Measurements from ENCODE around the gene CIB4.

The CIB4 gene

DNA sequence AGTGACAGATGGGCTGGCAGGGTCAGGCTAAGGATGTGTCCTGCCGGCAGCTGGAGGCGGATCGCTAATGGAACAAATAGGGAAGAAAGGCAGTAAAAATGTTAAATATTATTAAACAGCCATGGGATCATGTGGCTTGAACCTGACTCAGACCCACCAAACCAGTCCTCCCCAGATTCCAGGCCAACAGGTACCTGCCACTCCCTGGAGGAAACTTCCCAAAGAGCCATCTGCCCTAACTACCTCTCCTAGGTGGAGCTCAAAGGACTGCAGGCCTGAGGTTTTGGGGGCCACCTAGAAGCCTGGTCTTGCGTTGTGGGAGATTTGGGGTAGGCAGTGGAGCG lies 34.3 kb downstream of the CIB4 start:
- DNase-seq (ENCODE audit: low read depth) = no peak

DNA sequence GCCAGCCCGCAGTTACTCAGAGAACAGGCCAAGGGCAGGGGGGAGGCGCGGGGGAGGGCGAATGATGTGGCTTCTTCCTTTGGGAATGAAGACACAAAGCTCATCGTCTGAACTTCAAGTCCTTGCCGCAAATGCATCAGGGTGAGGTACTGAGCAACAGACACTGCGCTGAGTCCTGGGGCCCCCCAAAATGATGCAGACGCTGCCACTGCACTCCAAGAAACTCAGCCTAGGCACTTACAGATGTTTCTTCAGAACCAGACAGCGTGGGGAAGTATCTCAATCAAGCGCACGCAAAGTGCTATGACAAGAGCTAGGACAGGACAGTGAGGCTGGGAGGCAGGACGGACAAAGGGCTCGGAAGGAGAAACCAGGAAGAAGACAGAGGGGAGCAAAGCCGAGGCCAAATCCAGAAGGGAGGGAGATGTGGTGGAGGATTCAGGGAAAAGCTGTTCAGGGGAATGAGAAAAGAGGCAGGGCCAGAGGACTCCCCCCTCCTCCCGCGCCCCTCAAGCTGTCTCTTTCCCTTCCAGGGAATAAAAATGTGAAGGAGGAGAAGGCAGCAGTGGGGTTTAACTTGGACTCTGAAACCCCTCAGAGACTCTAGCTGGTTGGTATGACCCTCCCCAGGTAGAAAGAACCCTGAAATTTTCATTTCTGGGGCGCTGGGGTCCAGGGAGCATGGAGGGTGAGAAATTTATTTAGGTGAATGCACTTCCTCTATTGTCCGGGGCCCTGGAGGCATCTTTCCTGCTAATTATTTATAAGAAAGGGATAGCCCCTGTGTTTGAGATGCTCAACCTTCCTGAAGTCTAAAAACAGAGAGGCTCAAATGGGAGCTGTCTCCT lies 34.9 kb downstream of the CIB4 start:
- DNase-seq (ENCODE audit: low read depth) = no peak

DNA sequence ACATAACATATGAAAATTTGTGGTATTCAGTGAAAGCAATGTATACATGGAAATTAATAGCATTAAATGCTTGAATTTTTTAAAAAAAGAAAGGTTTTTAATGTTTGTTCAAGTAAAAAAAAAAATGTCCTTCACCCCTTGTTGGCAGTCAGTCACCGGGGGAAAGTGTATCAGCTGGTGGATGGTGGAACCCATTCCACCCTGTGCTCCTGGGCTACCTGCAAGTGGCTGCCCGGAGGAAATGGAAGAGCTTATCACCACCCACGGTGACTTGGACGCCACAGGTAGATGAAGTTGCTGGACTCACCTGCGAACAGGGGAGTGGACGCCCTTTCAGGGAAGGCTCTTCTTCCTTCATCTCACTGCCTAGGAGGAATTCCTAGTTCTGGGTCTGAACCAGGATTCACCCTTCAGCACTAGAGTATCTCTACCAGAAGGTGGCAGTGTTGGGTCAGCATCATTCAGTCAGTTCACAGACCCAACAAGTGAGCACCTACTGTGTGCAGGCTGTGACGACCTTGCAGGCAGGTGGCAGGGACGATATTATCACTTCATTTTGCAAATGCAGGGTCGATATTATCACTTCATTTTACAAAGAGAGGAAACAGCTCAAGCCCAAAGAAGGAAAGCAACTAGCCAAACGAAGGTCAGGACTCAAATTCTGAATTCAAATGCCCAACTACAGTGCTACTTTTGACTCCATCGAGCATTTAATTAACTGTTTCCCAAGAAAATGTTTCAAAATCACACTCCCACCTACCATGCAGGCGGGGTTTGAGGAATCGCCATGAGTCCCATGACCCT lies 35.8 kb downstream of the CIB4 start:
- no peak for DNase-seq (ENCODE audit: low read depth)

DNA sequence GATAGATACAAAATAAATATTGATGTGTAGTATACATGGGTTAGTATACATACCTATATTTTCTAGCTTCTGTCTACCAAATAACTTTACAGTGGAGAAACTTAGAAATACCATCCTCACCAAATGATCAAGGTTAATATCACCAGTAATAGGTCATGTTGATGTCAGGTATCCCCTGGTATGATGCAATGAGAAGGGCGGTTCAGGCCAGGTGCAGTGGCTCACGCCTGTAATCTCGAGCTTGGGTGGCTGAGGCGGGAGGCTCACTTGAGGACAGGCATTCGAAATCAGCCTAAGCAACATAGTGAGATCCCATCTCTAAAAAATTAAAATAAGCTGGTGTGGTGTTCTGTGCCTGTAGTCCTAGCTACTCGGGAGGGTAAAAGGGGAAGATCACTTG lies 38.6 kb downstream of the CIB4 start:
- no peak for DNase-seq (ENCODE audit: low read depth)

DNA sequence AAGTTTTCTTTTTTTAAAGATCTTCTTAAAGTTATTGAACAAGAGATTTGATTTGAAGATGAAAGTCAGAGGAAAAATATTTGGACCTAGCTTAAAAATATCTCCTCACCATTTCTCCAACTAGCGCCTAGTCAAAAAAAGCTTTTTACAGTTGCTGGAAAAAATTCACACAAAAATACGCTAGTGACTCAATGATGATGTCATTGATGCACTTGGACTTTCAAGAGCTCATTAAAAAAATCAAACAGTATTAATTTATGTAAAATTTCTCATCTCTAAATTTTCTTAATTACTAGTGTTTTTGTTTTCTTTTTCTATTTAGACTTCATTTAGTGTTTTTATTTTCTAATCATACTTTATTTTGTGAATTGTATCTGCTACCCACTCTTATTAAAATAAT lies 41.8 kb downstream of the CIB4 start:
- DNase-seq (ENCODE audit: low read depth) = no peak

DNA sequence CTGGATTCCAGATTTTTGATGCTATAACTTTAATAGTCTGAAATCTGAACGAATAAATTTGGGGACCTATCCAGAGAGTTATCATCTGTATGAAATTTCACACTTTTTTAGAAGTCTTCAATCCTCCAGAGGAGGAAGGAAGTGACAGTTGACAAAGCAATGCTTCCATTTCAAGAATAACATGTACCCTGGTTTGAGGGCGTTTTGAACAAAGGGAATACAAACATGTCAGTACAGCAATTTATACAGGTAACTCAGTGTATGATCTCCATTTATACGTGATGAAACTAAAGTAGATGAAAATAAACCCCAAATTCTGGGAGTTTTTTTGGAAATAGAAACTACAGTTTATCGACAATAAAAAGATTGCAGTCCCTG lies 42.2 kb downstream of the CIB4 start:
- DNase-seq (ENCODE audit: low read depth) = no peak

DNA sequence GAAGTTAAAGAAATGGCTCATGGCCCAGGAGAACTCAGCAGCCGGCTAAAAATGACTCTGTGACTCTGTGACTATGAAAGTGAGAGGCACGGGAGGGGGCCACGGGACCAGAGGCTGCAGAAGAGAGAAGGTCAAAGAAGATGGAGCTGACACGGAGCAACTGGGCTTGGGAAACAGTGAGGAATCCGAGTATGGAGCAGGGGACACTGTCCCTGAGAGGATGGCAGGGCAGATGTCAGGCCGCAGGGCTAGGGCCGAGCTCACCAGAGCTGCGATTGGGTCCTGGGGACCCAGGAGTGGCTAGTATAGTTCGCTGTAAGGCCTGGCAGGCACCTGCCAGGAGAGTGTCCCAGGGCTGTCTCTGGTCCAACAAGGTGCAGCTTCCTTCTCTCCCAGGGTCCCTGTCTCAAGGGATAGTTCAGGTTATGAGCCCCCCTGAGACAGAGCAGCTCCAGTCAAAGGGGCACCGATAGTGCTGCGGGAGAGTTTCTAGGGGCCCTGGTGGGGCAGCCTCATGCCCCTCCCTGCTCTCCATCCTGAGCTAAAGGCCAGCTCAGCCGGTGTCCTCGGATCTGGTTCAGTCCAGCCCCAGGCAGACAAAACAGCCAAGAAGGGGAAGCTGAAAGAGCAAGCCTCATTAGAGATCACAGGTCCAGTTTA lies 42.7 kb downstream of the CIB4 start:
- DNase-seq (ENCODE audit: low read depth) = no peak

DNA sequence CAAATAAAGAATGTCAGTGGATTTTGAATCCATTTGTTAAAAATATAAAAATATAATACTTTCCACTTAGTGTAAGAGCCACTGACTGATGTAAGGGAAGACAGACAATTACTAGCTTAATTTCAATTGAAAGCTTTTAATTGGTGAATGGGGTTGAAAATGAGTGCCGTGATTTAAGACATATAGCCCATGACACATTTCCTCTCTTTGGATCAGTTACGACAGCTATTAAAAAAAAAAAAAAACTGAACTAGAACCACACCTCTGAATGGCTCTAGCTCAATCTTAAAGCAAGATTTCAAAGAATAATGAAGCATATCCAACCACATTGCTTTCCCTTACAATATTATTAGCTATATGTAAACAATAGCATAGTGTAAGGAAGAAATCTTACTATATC lies 44.0 kb downstream of the CIB4 start:
- DNase-seq (ENCODE audit: low read depth) = no peak

DNA sequence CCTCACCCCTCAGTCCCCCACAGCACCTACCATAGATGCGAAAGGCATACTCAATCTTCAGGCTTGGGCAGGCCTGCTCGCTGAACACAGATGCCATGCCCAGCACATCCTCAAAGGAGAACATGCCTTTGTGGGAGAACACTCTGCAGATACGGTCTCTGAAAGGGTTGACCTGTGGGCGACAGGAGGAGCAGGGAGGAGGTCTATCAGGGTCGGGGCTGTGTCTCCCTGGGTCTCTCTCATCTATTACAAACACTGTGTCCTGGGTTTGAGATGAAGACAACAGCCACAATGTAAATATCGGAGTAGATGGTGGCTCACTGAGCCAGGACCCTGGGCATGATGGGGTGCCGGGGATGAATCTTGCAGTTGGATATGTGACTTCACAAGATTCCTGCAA lies 46.0 kb downstream of the CIB4 start:
- DNase-seq (ENCODE audit: low read depth) = no peak

DNA sequence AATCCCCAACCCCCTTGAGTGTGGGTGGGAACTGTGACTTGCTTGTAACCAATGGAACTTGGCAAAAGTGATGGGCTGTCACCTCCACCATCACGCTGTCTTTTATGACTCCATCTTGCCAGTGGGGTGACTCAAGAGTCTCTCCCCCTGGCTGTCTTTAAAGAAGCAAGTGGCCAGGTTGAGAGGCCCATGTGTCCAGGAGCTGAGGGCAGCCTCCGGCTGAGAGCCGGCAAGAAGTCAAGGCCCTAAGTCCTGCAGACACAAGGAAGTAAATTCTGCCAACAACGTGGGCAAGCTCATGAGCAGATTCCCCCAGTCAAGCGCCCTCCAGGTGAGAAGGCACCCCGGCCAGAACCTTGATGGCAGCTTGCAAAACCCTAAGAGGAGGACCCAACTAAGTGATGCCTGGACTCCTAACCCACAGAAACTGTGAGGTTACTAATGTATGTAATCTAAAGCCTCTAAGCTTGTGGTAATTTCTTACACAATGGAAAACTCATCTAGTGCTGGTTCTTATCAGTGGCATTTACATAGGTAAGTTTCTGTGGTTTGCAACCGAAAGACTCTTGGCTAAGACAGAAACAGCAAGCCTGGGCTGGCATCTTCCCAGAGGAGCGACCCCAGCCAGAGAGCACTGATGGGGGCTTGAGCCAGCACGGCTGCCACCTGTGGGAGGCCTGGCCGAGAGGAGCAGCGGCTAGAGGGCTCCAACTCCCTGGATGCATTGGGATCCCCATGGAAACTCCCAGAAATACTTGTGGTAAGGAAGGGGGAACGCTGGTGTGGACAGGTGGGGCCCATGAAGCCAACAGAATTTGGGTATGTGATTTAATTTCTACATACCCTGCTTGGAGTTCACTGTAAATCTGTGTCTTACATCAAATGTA lies 49.3 kb downstream of the CIB4 start:
- DNase-seq (ENCODE audit: low read depth) = no peak

DNA sequence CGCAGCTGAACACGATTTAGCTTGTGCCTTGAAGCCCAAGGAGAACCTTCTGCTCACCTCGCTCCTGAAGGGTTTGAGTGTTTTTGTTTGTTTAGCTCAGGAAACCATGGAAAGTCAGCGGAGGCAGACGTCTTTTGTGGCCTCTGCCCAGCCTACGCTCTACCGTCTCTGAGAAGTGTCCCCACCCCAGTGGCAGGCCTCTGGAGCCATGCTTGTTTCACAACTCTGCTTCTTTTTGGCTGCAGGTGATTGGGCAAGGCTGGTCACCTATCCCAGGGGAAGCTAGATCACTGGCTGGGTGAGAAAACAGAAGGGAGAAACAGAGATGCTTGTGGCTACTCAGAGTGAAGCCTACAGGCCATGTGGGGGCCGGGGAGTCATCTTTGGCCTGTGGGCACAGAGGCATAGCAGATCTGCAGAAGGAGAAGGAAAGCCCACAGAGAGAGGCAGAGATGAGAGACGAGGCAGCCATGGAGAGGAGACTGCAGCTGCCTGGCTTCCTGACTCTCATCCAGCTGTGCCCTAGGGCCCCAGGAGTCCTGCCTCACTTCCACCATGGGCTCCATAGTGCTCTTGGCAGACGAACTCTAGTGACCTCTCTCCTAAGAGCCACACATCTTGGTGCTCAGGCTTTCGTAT lies 50.1 kb downstream of the CIB4 start:
- no peak for DNase-seq (ENCODE audit: low read depth)

DNA sequence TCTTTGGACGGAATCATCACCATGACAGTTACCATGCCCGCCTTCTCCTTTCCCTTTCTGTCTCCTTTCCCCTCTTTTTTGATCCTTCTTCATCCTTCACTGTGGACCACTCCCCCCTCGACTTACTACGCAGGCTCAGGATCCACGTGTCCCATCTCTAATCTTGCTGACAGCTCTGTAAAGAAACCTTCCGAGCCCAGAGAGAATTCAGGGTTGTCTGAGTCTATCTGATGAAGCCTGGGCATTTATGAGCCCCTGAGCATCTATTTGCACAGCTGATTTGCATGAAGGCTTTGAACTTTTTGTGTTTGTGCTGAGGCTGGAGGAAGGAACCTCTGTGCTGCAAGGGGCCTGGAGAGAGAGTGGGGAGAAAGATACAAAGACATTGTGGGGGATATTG lies 50.7 kb downstream of the CIB4 start:
- no peak for DNase-seq (ENCODE audit: low read depth)

DNA sequence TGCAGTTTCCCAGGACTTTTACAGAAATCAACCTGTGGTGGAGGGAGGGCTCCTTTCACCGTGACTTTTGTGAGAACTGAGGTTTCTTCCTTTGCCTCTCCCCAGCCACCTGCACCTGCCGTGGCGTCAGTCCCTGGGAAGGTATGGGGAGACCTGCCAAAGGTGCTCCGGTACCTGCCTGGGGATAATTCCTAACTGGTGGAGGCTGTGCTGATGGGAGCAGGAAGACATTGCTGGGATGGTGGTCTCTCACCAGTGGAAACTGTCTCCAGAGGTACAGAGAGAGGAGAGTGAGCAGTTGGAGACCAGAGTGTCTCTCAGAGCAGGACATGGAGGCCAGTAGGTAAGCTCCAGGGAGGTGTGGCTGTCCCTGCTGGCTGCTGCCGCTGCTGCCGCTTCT lies 52.6 kb downstream of the CIB4 start:
- DNase-seq (ENCODE audit: low read depth) = no peak

DNA sequence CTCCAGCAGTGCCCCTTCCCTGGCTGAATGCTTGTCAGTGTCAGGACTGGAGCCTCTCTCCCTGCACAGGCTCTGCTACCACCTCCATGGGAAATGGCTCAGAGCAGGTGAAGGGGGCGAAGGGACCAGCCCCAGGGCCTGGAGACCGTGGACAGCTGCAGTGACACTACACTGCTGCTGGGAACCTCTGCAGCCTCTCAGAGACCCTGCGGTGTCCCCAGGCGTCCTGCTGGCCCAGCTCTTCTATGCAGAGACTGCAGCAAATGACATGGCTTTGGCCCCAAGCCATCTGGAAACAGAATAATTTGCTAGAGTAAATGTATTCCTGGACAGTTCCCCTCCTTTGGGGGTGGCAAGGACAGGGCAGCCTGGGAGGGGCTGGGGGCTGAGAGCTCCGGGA lies 53.2 kb downstream of the CIB4 start:
- no peak for DNase-seq (ENCODE audit: low read depth)

DNA sequence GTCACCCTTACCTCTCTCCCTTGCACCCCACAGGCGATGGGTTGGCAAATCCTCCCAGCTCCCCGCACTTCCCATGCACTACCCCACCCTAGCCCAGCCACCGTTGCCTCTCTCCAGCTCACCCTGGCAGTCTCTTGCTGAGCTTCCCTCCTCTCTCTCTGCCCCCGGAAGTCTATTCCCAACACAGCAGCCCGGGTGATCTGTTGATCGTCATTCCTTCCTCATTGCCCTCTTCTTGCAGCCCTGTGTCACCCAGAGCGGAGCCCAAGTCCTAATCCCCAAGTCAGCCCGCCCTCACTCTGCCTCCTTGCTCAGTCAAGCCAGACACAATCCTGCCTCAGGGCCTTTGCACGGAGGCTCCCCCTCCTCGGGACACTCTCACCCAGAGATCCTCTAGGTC lies 55.2 kb downstream of the CIB4 start:
- DNase-seq (ENCODE audit: low read depth) = no peak

DNA sequence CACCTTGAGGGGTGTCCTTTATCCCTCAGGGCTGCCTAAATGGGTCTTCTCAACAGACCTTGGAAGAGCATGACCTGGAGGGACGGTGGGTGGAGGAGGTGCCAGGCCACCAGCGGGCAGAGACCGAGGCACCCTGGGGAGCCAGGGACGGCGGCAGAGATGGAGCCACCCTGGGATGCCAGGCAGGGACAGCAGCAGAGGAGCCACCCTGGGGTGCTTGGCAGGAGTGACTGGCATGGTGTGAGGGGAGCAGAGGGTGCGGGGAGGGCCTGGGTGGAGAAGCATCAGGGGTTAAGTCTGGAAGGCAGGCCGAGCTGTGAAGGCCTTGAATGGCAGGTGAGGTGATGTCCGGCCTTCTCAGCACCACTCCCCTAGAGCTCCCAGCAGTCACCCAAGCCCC lies 56.1 kb downstream of the CIB4 start:
- no peak for DNase-seq (ENCODE audit: low read depth)

DNA sequence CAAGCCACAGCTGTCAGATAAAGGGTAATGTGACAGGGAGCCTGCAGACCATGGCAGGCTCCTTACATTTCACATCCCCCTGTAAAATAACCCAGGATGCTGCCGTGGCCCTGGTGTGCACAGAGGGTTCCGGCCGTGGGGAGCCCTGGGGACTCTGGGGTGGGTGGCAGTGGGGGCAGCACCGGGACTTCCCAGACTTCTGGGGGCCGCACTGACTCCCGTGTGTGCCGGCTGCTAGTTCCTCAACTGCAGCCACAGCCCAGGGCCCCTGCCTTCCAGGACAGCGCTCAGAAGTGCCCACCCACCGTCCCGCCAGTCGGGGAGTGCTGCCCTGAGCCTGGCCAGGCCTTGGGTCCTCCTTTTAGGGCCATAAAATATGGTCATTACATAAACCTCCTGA lies 56.5 kb downstream of the CIB4 start:
- DNase-seq (ENCODE audit: low read depth) = no peak

DNA sequence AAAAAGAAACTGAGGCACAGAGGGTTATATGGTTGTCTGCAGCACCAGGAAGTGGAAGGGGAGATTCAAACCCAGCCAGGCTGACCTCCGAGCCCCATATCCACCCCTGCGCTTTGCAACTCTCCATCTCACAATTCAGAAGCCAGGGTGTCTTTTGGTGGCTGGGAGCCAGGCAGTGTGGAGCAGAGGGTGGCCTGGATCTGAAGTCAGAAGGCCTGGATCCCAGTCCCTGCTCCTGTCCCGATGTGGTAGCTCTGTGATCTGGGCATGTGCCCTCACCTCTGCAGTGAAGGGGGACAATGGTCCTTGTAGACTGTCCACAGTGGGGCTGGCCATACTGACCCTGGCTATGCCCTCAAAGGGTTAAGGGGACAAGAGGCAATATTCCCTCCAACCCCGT lies 57.0 kb downstream of the CIB4 start:
- DNase-seq (ENCODE audit: low read depth) = no peak

DNA sequence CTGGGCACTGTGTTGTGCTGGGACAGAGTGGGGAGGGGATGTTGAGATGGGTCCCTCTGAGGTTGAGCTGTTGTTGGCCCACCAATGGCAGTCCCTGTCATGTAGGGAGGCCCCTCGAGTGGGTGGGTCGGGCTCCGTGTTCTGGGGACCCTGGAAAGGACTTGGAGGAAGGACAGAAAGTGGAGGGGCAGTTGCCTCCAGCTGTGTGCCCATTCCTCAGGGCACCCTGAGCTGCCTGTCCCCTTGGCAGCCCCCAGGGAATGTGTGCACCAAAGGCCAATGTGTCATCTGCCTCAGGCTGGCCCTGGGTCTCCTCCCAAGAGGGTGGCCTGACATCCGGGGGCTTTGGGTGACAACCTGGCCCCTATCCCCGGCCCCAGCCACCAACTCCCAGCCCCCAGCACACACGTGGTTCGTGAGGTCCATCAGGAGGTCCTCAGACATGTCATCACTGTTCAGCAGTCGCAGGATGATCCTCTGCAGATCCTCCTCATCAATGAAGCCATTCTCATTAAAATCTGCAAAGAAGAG lies 57.7 kb downstream of the CIB4 start:
- no peak for DNase-seq (ENCODE audit: low read depth)

DNA sequence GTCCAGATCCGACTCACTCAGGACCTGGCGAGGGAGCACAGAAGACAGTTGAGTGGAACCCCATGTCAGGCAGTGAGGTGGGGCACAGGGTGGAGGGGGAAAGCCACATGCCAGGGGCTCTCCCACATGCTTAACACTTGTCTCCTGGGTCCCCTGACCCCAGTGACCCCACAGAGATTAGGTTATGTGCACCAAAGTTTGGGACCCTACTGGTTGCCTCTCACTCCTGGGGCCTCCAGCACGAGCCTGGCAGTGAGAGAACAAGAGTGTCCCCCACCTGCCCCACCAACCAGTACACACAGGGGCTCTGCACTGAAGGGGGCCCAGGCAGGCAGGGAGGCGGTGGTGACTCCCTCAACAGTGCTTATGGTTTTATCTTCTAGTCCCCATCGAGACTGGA lies 58.3 kb downstream of the CIB4 start:
- no peak for DNase-seq (ENCODE audit: low read depth)

Data from stimulated activated CD8-positive, alpha-beta memory T cell treated with anti-CD3 and anti-CD28 coated beads, Interleukin-12 subunit alpha, Interleukin-12 subunit beta, amount 100 ng/mL, for 4 hours (primary cell).